Peyer's patch (tissue), 4 donors: ENCODE data around the gene MED10.

Experiments
- CTCF ChIP-seq, 6 experiments: fragments of 450-650 bp in 4 of 6; fragments of 200-600 bp in 2 of 6; sonication (generic) in 1 of 6; IDR thresholded peaks; one replicate each; pipeline ENCODE4 v1.5.1; 2017 to 2019; ENCODE audit warnings: antibody characterized with exemption in 6 of 6, mild to moderate bottlenecking in 3 of 6, moderate library complexity in 1 of 6
- POLR2A ChIP-seq, 2 donors: fragments of 450-650 bp; IDR thresholded peaks; one replicate each; pipeline ENCODE4 v1.5.1; 2017; ENCODE audit warnings: antibody characterized with exemption in 2 of 2, mild to moderate bottlenecking in 2 of 2, moderate library complexity in 2 of 2

- TF ChIP-seq POLR2A (IDR thresholded peaks at IDR 0.05) (no peak), CTCF (IDR thresholded peaks at IDR 0.05) (no peak)
These were observed 17.7 kb upstream of the MED10 start for GRCh38 chr5:6396043-6396442.
